ENCODE data around the gene LRTM2. TPM values are rescaled to one million over a fixed set of nuclear protein-coding genes. Genes with fewer than 3 reads are reported as not detected.

LRTM2 gene
- polyA plus RNA-seq, 1 donor (not counting 4 experiments of a cell fraction or from before 2014, with no cell fraction given), result not detected

DNA sequence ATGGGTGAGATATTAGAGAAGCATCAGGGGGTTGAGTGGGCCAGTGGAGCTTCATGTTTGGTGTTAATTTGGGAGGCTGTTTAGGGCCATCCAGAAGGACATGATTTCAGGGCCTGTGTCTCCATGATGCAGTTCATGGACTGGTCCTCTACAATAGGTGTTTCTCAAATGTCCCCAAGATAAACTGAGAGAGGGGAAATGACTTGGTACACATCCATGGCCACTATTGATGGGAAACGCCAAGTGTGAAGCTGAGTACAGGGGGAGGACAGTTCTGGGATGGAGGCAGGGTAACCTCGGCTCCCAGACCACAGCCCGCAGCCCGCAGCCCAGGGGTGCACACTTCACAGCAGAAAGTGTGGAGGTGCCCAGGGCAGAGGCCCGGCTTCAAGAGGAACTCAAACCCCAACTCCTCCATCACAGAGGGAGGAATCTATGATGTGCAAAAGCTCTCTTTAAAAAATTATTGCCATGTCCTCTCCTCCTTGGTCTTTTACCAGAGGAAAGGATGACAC lies 64.8 kb downstream of the LRTM2 start:
- Histone ChIP-seq H3K27ac (ENCODE audit: control insufficient read depth, insufficient read depth, low read length) (no peak overlapping the region), H2AFZ (ENCODE audit: control insufficient read depth, low read length) (no peak overlapping the region), H3K4me2 (ENCODE audit: control insufficient read depth, extremely low read depth, insufficient read depth, low read depth, low read length) (no peak overlapping the region), H3K4me1 (ENCODE audit: control insufficient read depth, extremely low read depth, insufficient read depth, low read length) (no peaks in the 10 kb centered on the region), H3K79me2 (ENCODE audit: control insufficient read depth, insufficient read depth, low read length) (no peaks in the 10 kb centered on the region), H3K27me3 (ENCODE audit: control insufficient read depth, extremely low read depth, insufficient read depth, low read length) (no peaks in the 10 kb centered on the region), H4K20me1 (ENCODE audit: control insufficient read depth, extremely low read depth, insufficient read depth, low read length) (no peaks in the 10 kb centered on the region), H3K9me1 (ENCODE audit: control insufficient read depth, extremely low read depth, insufficient read depth, low read length) (no peaks in the 10 kb centered on the region), H3K9ac (ENCODE audit: control insufficient read depth, extremely low read depth, insufficient read depth, low read length) (no peak overlapping the region), H3K4me3 (ENCODE audit: control insufficient read depth in 2 of 3, extremely low read depth in 1 of 3, insufficient read depth in 2 of 3, low read depth in 1 of 3, low read length in 3 of 3) (no peak overlapping the region), H3K9me3 (ENCODE audit: control insufficient read depth, low read depth, low read length) (no peaks in the 10 kb centered on the region), H3K36me3 (ENCODE audit: control insufficient read depth in 2 of 2, extremely low read depth in 1 of 2, insufficient read depth in 2 of 2, low read length in 2 of 2) (no peaks in the 10 kb centered on the region)
- TF ChIP-seq EZH2 (IDR thresholded peaks at IDR 0.05; ENCODE audit: low read length), result no peak
- TF ChIP-seq, protein P1, sequence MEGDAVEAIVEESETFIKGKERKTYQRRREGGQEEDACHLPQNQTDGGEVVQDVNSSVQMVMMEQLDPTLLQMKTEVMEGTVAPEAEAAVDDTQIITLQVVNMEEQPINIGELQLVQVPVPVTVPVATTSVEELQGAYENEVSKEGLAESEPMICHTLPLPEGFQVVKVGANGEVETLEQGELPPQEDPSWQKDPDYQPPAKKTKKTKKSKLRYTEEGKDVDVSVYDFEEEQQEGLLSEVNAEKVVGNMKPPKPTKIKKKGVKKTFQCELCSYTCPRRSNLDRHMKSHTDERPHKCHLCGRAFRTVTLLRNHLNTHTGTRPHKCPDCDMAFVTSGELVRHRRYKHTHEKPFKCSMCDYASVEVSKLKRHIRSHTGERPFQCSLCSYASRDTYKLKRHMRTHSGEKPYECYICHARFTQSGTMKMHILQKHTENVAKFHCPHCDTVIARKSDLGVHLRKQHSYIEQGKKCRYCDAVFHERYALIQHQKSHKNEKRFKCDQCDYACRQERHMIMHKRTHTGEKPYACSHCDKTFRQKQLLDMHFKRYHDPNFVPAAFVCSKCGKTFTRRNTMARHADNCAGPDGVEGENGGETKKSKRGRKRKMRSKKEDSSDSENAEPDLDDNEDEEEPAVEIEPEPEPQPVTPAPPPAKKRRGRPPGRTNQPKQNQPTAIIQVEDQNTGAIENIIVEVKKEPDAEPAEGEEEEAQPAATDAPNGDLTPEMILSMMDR (optimal IDR thresholded peaks at IDR 0.05 in 1 of 3, IDR thresholded peaks at IDR 0.05 in 1 of 3, conservative IDR thresholded peaks at IDR 0.05 in 1 of 3; ENCODE audit: extremely low read depth in 1 of 3, insufficient read depth in 2 of 3, low read length in 3 of 3), result no peak
- DNase-seq (ENCODE audit: low read depth, low spot score) (no peak), FAIRE-seq (no peak)
- dilution Hi-C loops (cut with MboI; ENCODE audit: extremely low pct_ligation_motif_present, low sequenced_read_pairs), result no loop called here

DNA sequence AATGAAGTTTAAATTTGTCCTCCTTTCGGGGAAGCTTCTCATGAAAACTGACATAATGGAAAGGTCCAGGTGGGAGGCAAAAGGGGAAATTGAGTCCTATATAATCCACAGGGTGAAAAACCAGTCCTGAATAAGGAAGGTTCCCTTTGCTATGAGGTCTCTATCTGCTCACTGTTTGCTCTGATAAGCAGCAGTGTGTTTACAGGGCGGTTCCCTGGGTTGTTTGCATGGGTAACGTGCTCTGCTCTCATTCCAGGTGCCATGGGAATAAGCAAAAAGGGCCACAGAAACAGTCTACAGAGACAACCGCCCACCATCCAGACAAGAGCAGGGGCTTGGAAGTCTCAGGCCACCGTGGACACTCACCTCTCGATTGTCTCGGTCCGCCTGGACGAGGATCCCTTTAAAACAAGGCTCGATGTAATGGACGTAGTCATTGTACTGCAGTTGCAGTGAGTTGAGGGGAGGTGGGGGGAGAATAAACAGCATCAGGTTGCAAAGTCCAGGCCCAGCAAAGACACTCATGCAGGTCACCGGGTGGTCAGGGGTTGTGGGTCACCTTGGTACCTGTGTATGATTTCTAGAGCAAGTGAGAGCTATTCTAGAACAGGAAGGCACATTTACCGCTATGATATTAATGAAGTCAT lies 65.4 kb downstream of the LRTM2 start:
- Histone ChIP-seq H3K9me3 (ENCODE audit: control insufficient read depth, low read depth, low read length) (no peaks in the 10 kb centered on the region), H3K4me1 (ENCODE audit: control insufficient read depth, extremely low read depth, insufficient read depth, low read length) (no peaks in the 10 kb centered on the region), H3K4me2 (ENCODE audit: control insufficient read depth, extremely low read depth, insufficient read depth, low read depth, low read length) (no peak overlapping the region), H4K20me1 (ENCODE audit: control insufficient read depth, extremely low read depth, insufficient read depth, low read length) (no peaks in the 10 kb centered on the region), H3K79me2 (ENCODE audit: control insufficient read depth, insufficient read depth, low read length) (no peaks in the 10 kb centered on the region), H2AFZ (ENCODE audit: control insufficient read depth, low read length) (no peak overlapping the region), H3K4me3 (ENCODE audit: control insufficient read depth in 2 of 3, extremely low read depth in 1 of 3, insufficient read depth in 2 of 3, low read depth in 1 of 3, low read length in 3 of 3) (no peak overlapping the region), H3K9ac (ENCODE audit: control insufficient read depth, extremely low read depth, insufficient read depth, low read length) (no peak overlapping the region), H3K27ac (ENCODE audit: control insufficient read depth, insufficient read depth, low read length) (no peak overlapping the region), H3K27me3 (ENCODE audit: control insufficient read depth, extremely low read depth, insufficient read depth, low read length) (no peaks in the 10 kb centered on the region), H3K36me3 (ENCODE audit: control insufficient read depth in 2 of 2, extremely low read depth in 1 of 2, insufficient read depth in 2 of 2, low read length in 2 of 2) (no peaks in the 10 kb centered on the region), H3K9me1 (ENCODE audit: control insufficient read depth, extremely low read depth, insufficient read depth, low read length) (no peaks in the 10 kb centered on the region)
- TF ChIP-seq EZH2 (IDR thresholded peaks at IDR 0.05; ENCODE audit: low read length), result no peak
- TF ChIP-seq, protein P1 (optimal IDR thresholded peaks at IDR 0.05 in 1 of 3, IDR thresholded peaks at IDR 0.05 in 1 of 3, conservative IDR thresholded peaks at IDR 0.05 in 1 of 3; ENCODE audit: extremely low read depth in 1 of 3, insufficient read depth in 2 of 3, low read length in 3 of 3), result no peak
- FAIRE-seq (no peak), DNase-seq (ENCODE audit: low read depth, low spot score) (no peak)
- dilution Hi-C loops (cut with MboI; ENCODE audit: extremely low pct_ligation_motif_present, low sequenced_read_pairs), result no loop called here

Other genes starting within 250 kb of the LRTM2 start
- gene FBXL14, start 226.0 kb upstream of the LRTM2 start, polyA plus RNA-seq, result 1.8 to 3.0 TPM (median 2.1 TPM) in 3 replicates
- gene WNT5B, start 191.3 kb upstream of the LRTM2 start, polyA plus RNA-seq, result 11.9 to 27.8 TPM (median 12.3 TPM) in 3 replicates
- gene ADIPOR2, start 129.5 kb upstream of the LRTM2 start, polyA plus RNA-seq, result 35.7 to 59.4 TPM (median 41.4 TPM) in 3 replicates
- gene CACNA2D4, start 98.1 kb downstream of the LRTM2 start, polyA plus RNA-seq, result 0.03 to 0.09 TPM (median 0.05 TPM) in 3 replicates
- 9.7 to 12.2 TPM (median 10.6 TPM) in 3 replicates for gene DCP1B, start 183.9 kb downstream of the LRTM2 start, polyA plus RNA-seq
- gene CACNA1C, start 232.4 kb downstream of the LRTM2 start, polyA plus RNA-seq, result not detected in 3 replicates